Activated CD8-positive, alpha-beta T cell treated with anti-CD3 and anti-CD28 coated beads, Interleukin-2, amount 10 ng/mL, durations not matched to agents 7 days and 5 days (primary cell): ENCODE results near the gene KHDC3L. TPM values are rescaled to one million over a fixed set of nuclear protein-coding genes. Genes with fewer than 3 reads are reported as not detected.
A peak's percentile ranks its signal among the peaks of the same experiment; 100 is the strongest.

Experiments used
- ATAC-seq: fragments of 150-1000 bp; cut with Tn5 transposase; one replicate; pipeline ENCODE4 v1.10.0; 2021; ENCODE audit warnings: moderate library complexity
- CTCF ChIA-PET: fragments of 350-600 bp; sonication (Branson Sonifier 250); formaldehyde crosslinking; loops from one replicate; lab custom pipeline; 2021; ENCODE audit warnings: antibody characterized with exemption; lab: Charles Lee
- POLR2A ChIA-PET: fragments of 350-600 bp; sonication (Branson Sonifier 250); formaldehyde crosslinking; loops from one replicate; lab custom pipeline; 2021; ENCODE audit warnings: antibody characterized with exemption; lab: Charles Lee
- DNase-seq: peaks from one replicate; pipeline ENCODE4 v3.0.0-alpha.2; 2020
- H3K27ac Mint-ChIP-seq: one replicate; pipeline ENCODE4 v1.8.0; 2021; ENCODE audit warnings: mild to moderate bottlenecking, mixed read lengths
- H3K27me3 Mint-ChIP-seq: one replicate; pipeline ENCODE4 v1.8.0; 2021; ENCODE audit warnings: low read depth, mixed read lengths
- H3K36me3 Mint-ChIP-seq: one replicate; pipeline ENCODE4 v1.8.0; 2021; ENCODE audit warnings: low read depth, mixed read lengths
- H3K4me1 Mint-ChIP-seq: one replicate; pipeline ENCODE4 v1.8.0; 2021; ENCODE audit warnings: low read depth, mixed read lengths
- H3K4me3 Mint-ChIP-seq: one replicate; pipeline ENCODE4 v1.8.0; 2021; ENCODE audit warnings: mild to moderate bottlenecking, mixed read lengths
- H3K9me3 Mint-ChIP-seq: one replicate; pipeline ENCODE4 v1.8.0; 2022; ENCODE audit warnings: mixed read lengths; ENCODE audit not compliant: insufficient read depth
- total RNA-seq, 2 experiments: library from RNA; stranded (reverse); gene quantifications; one replicate each; pipeline ENCODE4 v1.2.3, GENCODE V29; 2021

KHDC3L gene
- total RNA-seq, 2 experiments from 2014 or later, result not detected

GRCh38 chr6:73393278-73393677 lies 30.8 kb downstream of the KHDC3L start:
- CTCF ChIA-PET, result no interaction called here
- Mint-ChIP-seq H3K27ac (no peak overlapping the region), H3K9me3 (no peaks in the 10 kb centered on the region), H3K36me3 (peaks cover 3% of the 10 kb centered on the region), H3K4me3 (no peak overlapping the region), H3K27me3 (no peaks in the 10 kb centered on the region), H3K4me1 (peaks cover 38% of the 10 kb centered on the region)
- ATAC-seq (no peak), DNase-seq (no peak)
- POLR2A ChIA-PET, result interaction anchor here (0.6 kb wide), 1 partner anchor 127 kb away, joined by 3 read pairs; no protein-coding TSS in a partner anchor

GRCh38 chr6:73394577-73395354 lies 32.3 kb downstream of the KHDC3L start, which contains the start of gene DDX43:
Gene DDX43 (plus strand): TSS chr6:73394828. CDS start chr6:73394906, 78 bp downstream.
- ATAC-seq, result peak; percentile 69
- ChIA-PET POLR2A (no interaction called here), CTCF (no interaction called here)
- Mint-ChIP-seq H3K4me3 (peak within 1 kb of the TSS; percentile 68), H3K9me3 (no peaks in the 10 kb centered on the region), H3K4me1 (peaks cover 24% of the 10 kb centered on the region), H3K36me3 (peaks cover 5% of the 10 kb centered on the region), H3K27ac (peak within 1 kb of the TSS; percentile 89), H3K27me3 (peaks cover 2% of the 10 kb centered on the region)
- DNase-seq, result peak; percentile 60

- ChIA-PET CTCF (no interaction called here), POLR2A (no interaction called here)
- peaks cover 19% of the 10 kb centered on the region for H3K4me1 Mint-ChIP-seq
- ATAC-seq (no peak), DNase-seq (no peak)
- no peak overlapping the region for H3K4me3 Mint-ChIP-seq
- H3K27ac Mint-ChIP-seq, result no peak overlapping the region
- H3K9me3 Mint-ChIP-seq, result no peaks in the 10 kb centered on the region
- peaks cover 2% of the 10 kb centered on the region for H3K27me3 Mint-ChIP-seq
- H3K36me3 Mint-ChIP-seq, result peaks cover 5% of the 10 kb centered on the region
Measured at GRCh38 chr6:73395875-73396274, 33.4 kb downstream of the KHDC3L start.

- ChIA-PET CTCF (no interaction called here), POLR2A (interaction anchor here (1.1 kb wide), 1 partner anchor 61 kb away, joined by 4 read pairs; the partner anchor contains the start of gene MTO1)
- peaks cover 1% of the 10 kb centered on the region for H3K36me3 Mint-ChIP-seq
- no peak overlapping the region for H3K27ac Mint-ChIP-seq
- H3K4me3 Mint-ChIP-seq, result no peak overlapping the region
- peaks cover 2% of the 10 kb centered on the region for H3K27me3 Mint-ChIP-seq
- DNase-seq, result no peak
- no peaks in the 10 kb centered on the region for H3K4me1 Mint-ChIP-seq
- no peaks in the 10 kb centered on the region for H3K9me3 Mint-ChIP-seq
- no peak for ATAC-seq
Measured at GRCh38 chr6:73400656-73401055, 38.2 kb downstream of the KHDC3L start.

- peaks cover 9% of the 10 kb centered on the region for H3K36me3 Mint-ChIP-seq
- ChIA-PET CTCF (interaction anchor here (0.9 kb wide), 1 partner anchor 41 kb away, joined by 3 read pairs; no protein-coding TSS in a partner anchor), POLR2A (no interaction called here)
- ATAC-seq (no peak), DNase-seq (no peak)
- H3K27me3 Mint-ChIP-seq, result no peaks in the 10 kb centered on the region
- H3K27ac Mint-ChIP-seq, result no peak overlapping the region
- H3K4me1 Mint-ChIP-seq, result no peaks in the 10 kb centered on the region
- H3K4me3 Mint-ChIP-seq, result no peak overlapping the region
- H3K9me3 Mint-ChIP-seq, result no peaks in the 10 kb centered on the region
Measured at GRCh38 chr6:73409395-73409794, 46.9 kb downstream of the KHDC3L start.

GRCh38 chr6:73413102-73413501 lies 50.6 kb downstream of the KHDC3L start:
- Mint-ChIP-seq H3K27me3 (no peaks in the 10 kb centered on the region), H3K4me3 (no peak overlapping the region), H3K4me1 (peaks cover 4% of the 10 kb centered on the region), H3K9me3 (no peaks in the 10 kb centered on the region), H3K36me3 (peaks cover 30% of the 10 kb centered on the region), H3K27ac (no peak overlapping the region)
- CTCF ChIA-PET, result no interaction called here
- ATAC-seq (no peak), DNase-seq (no peak)
- POLR2A ChIA-PET, result no interaction called here

Other genes with a start within 250 kb of the KHDC3L start
- gene KHDC1L, start 137.2 kb upstream of the KHDC3L start, total RNA-seq, result not detected
- gene KHDC1, start 99.5 kb upstream of the KHDC3L start, total RNA-seq, result 1 to 10 TPM; 6.8 to 7.4 TPM
- not detected for gene DPPA5, start 8.4 kb upstream of the KHDC3L start, total RNA-seq
- under 1 TPM; 0.52 to 0.87 TPM for gene OOEP, start 7.2 kb downstream of the KHDC3L start, total RNA-seq
- gene DDX43, start 32.2 kb downstream of the KHDC3L start, total RNA-seq, result 1 to 10 TPM in 1 of 2 experiments, under 1 TPM in 1; 0.66 to 1.2 TPM
- gene CGAS, start 89.6 kb downstream of the KHDC3L start, total RNA-seq, result 10 to 100 TPM; 32.4 to 33.1 TPM
- gene MTO1, start 99.1 kb downstream of the KHDC3L start, total RNA-seq, result 10 to 100 TPM; 51.7 to 54.3 TPM
- 1,000 to 10,000 TPM; 7,075 to 7,486 TPM for gene EEF1A1, start 158.4 kb downstream of the KHDC3L start, total RNA-seq